Liver (tissue), 9 donors: Measurements from ENCODE around the gene C1orf21. TPM values are rescaled to one million over a fixed set of nuclear protein-coding genes. Genes with fewer than 3 reads are reported as not detected.

Experiments
- DNase-seq: peaks from one replicate; pipeline ENCODE4 v3.0.0-alpha.2; 2017; ENCODE audit warnings: low spot score
- H3K27ac ChIP-seq, 2 donors: one replicate each; pipeline ENCODE4 v1.7.0; 2013; ENCODE audit warnings: inconsistent platforms in 2 of 2, low read length in 2 of 2, control low read depth in 1 of 2, low read depth in 1 of 2, mild to moderate bottlenecking in 1 of 2
- H3K27me3 ChIP-seq, 4 donors: one replicate each; pipeline versions ENCODE4 v1.6.1 to v1.7.0; 2013; ENCODE audit warnings: low read length in 3 of 4, inconsistent platforms in 1 of 4, mild to moderate bottlenecking in 1 of 4, moderate library complexity in 1 of 4; ENCODE audit not compliant: control insufficient read depth in 4 of 4, insufficient read depth in 4 of 4
- H3K36me3 ChIP-seq, 4 donors: one replicate each; pipeline versions ENCODE4 v1.6.1 to v1.7.0; 2013; ENCODE audit warnings: low read length in 3 of 4, mild to moderate bottlenecking in 3 of 4, low read depth in 1 of 4, moderate library complexity in 1 of 4; ENCODE audit not compliant: control insufficient read depth in 4 of 4, insufficient read depth in 3 of 4
- H3K4me1 ChIP-seq, 4 donors: one replicate each; pipeline versions ENCODE4 v1.6.1 to v1.7.0; 2013; ENCODE audit warnings: low read length in 3 of 4, mild to moderate bottlenecking in 3 of 4, moderate library complexity in 1 of 4; ENCODE audit not compliant: control insufficient read depth in 4 of 4, insufficient read depth in 4 of 4
- H3K4me3 ChIP-seq, 3 donors: one replicate each; pipeline versions ENCODE4 v1.6.1 to v1.7.0; 2013; ENCODE audit warnings: low read length in 3 of 3, control low read depth in 1 of 3, low read depth in 1 of 3, mild to moderate bottlenecking in 1 of 3
- H3K9ac ChIP-seq, 2 donors: one replicate each; pipeline ENCODE4 v1.7.0; 2013; ENCODE audit warnings: low read length in 2 of 2, mild to moderate bottlenecking in 2 of 2, moderate library complexity in 2 of 2, control low read depth in 1 of 2, low read depth in 1 of 2
- H3K9me3 ChIP-seq, 4 donors: one replicate each; pipeline versions ENCODE4 v1.6.1 to v1.7.0; 2013; ENCODE audit warnings: low read length in 3 of 4; ENCODE audit not compliant: control insufficient read depth in 4 of 4
- ATF3 ChIP-seq: IDR thresholded peaks from 2 replicates; pipeline ENCODE4 v1.6.1; 2016; ENCODE audit warnings: antibody characterized with exemption
- EGR1 ChIP-seq, 2 donors: IDR thresholded peaks; 2 replicates each; pipeline ENCODE4 v1.6.1; 2016 to 2018; ENCODE audit warnings: antibody characterized with exemption in 2 of 2, low read depth in 2 of 2
- FOXA1 ChIP-seq: IDR thresholded peaks from 2 replicates; pipeline ENCODE4 v1.6.1; 2016; ENCODE audit warnings: antibody characterized with exemption
- FOXA2 ChIP-seq: IDR thresholded peaks from 2 replicates; pipeline ENCODE4 v1.6.1; 2016; ENCODE audit warnings: antibody characterized with exemption
- HNF4A ChIP-seq, 2 donors: conservative IDR thresholded peaks; 2 replicates each; pipeline ENCODE4 v1.6.1; 2016; ENCODE audit warnings: antibody characterized with exemption in 2 of 2, mild to moderate bottlenecking in 2 of 2
- MAX ChIP-seq: IDR thresholded peaks from 2 replicates; pipeline ENCODE4 v1.6.1; 2016; ENCODE audit warnings: antibody characterized with exemption
- RAD21 ChIP-seq, 2 donors: IDR thresholded peaks; 2 replicates each; pipeline ENCODE4 v1.6.1; 2016; ENCODE audit warnings: antibody characterized with exemption in 2 of 2, mild to moderate bottlenecking in 2 of 2
- SP1 ChIP-seq: IDR thresholded peaks from 2 replicates; pipeline ENCODE4 v1.6.1; 2018; ENCODE audit warnings: antibody characterized with exemption, mild to moderate bottlenecking
- TAF1 ChIP-seq: conservative IDR thresholded peaks from 2 replicates; pipeline ENCODE4 v1.6.1; 2016; ENCODE audit warnings: antibody characterized with exemption, mild to moderate bottlenecking
- WGBS: extraction: QIAGEN DNeasy Blood & Tissue Kit; methylation state at CpG from one replicate; pipeline ENCODE4 v1.1.7; 2013; 5-methylcytosine and 5-hydroxymethylcytosine counted together
- polyA plus RNA-seq, 2 donors: library from polyadenylated mRNA; stranded (reverse) in 1 of 2; unstranded in 1 of 2; fragments of 200-250 nt in 1 of 2; fragments of >200 nt in 1 of 2; fragmentation: Nextera tagmentation in 1 of 2; extraction: Ambion mirVana in 1 of 2; gene quantifications; one replicate each; pipeline versions ENCODE4 v1.2.1 to v1.2.3, GENCODE V29; 2013 to 2015
- total RNA-seq, 2 donors: library from RNA; depleted of rRNA; stranded (reverse); fragments of >200 nt; gene quantifications; one replicate each; pipeline ENCODE4 v1.2.3, GENCODE V29; 2014
- TF ChIP-seq, protein P1 (sequence below): fragments of 150-350 bp; IDR thresholded peaks from 2 replicates; pipeline ENCODE4 v1.5.1; 2017; ENCODE audit warnings: improper control_type of control experiment, low read depth, low read length; ENCODE audit not compliant: missing input control
- TF ChIP-seq, protein P2 (sequence below): IDR thresholded peaks from 2 replicates; pipeline ENCODE4 v1.6.1; 2016; ENCODE audit warnings: antibody characterized with exemption, mild to moderate bottlenecking
- donor health status: healthy.
- donor health status: healthy.
- donor health status: healthy.
- donor health status: healthy.
- donor health status: healthy.

C1orf21 gene
- total and polyA plus RNA-seq, 4 donors: 2.3 to 21.3 (median 13.4) TPM

DNA sequence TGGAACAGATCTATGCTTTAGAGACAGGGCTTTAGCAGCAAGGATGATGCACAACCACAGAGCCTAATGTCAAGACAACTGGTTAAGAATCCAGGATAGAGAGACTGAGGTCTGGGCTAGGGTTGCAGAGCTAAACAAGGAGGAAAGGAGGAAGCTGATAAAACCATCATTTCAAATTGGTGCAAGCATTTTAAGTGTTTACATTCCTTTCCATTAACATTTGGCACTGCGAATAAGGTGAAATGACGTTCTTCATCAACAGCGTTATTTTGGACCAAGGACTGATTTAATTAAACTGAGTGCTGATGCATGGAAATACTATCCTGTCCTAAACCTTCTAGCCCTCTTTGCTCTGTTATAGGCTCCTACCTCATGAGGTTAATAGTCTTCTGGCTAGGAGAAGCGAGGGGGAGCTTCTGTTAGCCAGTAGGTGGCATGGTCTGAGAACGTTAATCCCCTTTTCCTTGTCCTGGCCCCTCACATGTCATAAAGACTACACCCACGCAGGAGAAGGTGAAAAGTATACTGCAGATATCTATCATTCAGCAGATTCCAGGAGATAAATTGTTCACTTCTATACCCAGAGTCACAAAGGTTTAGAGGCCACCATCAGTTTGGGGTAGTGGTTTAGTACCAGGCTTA, 7.6 kb upstream of the C1orf21 start:
- DNase-seq: no peak
- no peak overlapping the region for H3K27ac ChIP-seq
- H3K9me3 ChIP-seq: no peaks in the 10 kb centered on the region
- peaks cover 0 to 3% (median 0%) of the 10 kb centered on the region in 4 donors for H3K27me3 ChIP-seq
- WGBS: 61% methylated on average over 6 of the region's 6 CpGs
- no peak overlapping the region for H3K4me3 ChIP-seq
- no peak overlapping the region for H3K9ac ChIP-seq
- H3K4me1 ChIP-seq: no peaks in the 10 kb centered on the region
- TF ChIP-seq, protein P1, sequence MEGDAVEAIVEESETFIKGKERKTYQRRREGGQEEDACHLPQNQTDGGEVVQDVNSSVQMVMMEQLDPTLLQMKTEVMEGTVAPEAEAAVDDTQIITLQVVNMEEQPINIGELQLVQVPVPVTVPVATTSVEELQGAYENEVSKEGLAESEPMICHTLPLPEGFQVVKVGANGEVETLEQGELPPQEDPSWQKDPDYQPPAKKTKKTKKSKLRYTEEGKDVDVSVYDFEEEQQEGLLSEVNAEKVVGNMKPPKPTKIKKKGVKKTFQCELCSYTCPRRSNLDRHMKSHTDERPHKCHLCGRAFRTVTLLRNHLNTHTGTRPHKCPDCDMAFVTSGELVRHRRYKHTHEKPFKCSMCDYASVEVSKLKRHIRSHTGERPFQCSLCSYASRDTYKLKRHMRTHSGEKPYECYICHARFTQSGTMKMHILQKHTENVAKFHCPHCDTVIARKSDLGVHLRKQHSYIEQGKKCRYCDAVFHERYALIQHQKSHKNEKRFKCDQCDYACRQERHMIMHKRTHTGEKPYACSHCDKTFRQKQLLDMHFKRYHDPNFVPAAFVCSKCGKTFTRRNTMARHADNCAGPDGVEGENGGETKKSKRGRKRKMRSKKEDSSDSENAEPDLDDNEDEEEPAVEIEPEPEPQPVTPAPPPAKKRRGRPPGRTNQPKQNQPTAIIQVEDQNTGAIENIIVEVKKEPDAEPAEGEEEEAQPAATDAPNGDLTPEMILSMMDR: peak; percentile 10
- peak; percentile 36 to 44 for TF ChIP-seq RAD21 (IDR thresholded peaks at IDR 0.05)
- no peak for TF ChIP-seq SP1
- no peaks in the 10 kb centered on the region for H3K36me3 ChIP-seq

GRCh38 chr1:184380468-184380867, 6.4 kb upstream of the C1orf21 start:
- WGBS: 92% methylated on average over 1 of the region's 1 CpG
- Histone ChIP-seq H3K4me1 (no peaks in the 10 kb centered on the region), H3K9me3 (no peaks in the 10 kb centered on the region), H3K27me3 (peaks cover 0 to 3% (median 0%) of the 10 kb centered on the region in 4 donors), H3K9ac (no peak overlapping the region), H3K4me3 (no peak overlapping the region), H3K27ac (no peak overlapping the region), H3K36me3 (no peaks in the 10 kb centered on the region)
- DNase-seq: no peak
- TF ChIP-seq EGR1 (IDR thresholded peaks at IDR 0.05; ENCODE audit: low read depth in 2 of 2) (no peak), TAF1 (no peak), ATF3 (no peak), HNF4A (conservative IDR thresholded peaks at IDR 0.05) (no peak), MAX (no peak), FOXA1 (no peak), RAD21 (IDR thresholded peaks at IDR 0.05) (no peak)

- no peaks in the 10 kb centered on the region for H3K9me3 ChIP-seq
- TF ChIP-seq, protein P1: no peak
- TF ChIP-seq EGR1 (IDR thresholded peaks at IDR 0.05; ENCODE audit: low read depth in 2 of 2) (no peak), FOXA1 (no peak), FOXA2 (no peak), ATF3 (no peak)
- TF ChIP-seq, protein P2, sequence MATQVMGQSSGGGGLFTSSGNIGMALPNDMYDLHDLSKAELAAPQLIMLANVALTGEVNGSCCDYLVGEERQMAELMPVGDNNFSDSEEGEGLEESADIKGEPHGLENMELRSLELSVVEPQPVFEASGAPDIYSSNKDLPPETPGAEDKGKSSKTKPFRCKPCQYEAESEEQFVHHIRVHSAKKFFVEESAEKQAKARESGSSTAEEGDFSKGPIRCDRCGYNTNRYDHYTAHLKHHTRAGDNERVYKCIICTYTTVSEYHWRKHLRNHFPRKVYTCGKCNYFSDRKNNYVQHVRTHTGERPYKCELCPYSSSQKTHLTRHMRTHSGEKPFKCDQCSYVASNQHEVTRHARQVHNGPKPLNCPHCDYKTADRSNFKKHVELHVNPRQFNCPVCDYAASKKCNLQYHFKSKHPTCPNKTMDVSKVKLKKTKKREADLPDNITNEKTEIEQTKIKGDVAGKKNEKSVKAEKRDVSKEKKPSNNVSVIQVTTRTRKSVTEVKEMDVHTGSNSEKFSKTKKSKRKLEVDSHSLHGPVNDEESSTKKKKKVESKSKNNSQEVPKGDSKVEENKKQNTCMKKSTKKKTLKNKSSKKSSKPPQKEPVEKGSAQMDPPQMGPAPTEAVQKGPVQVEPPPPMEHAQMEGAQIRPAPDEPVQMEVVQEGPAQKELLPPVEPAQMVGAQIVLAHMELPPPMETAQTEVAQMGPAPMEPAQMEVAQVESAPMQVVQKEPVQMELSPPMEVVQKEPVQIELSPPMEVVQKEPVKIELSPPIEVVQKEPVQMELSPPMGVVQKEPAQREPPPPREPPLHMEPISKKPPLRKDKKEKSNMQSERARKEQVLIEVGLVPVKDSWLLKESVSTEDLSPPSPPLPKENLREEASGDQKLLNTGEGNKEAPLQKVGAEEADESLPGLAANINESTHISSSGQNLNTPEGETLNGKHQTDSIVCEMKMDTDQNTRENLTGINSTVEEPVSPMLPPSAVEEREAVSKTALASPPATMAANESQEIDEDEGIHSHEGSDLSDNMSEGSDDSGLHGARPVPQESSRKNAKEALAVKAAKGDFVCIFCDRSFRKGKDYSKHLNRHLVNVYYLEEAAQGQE: no peak
- H3K27ac ChIP-seq: no peak overlapping the region
- peaks cover 0 to 3% (median 0%) of the 10 kb centered on the region in 4 donors for H3K27me3 ChIP-seq
- DNase-seq: no peak
- H3K36me3 ChIP-seq: no peaks in the 10 kb centered on the region
- WGBS: 64% methylated on average over 3 of the region's 3 CpGs
- H3K9ac ChIP-seq: no peak overlapping the region
- no peak overlapping the region for H3K4me3 ChIP-seq
- H3K4me1 ChIP-seq: peaks cover 0 to 21% (median 11%) of the 10 kb centered on the region in 4 donors
Observed at GRCh38 chr1:184383772-184384323, 3.0 kb upstream of the C1orf21 start.
